ENCODE measurements around the gene MADCAM1. TPM values are rescaled to one million over a fixed set of nuclear protein-coding genes. Genes with fewer than 3 reads are reported as not detected.

The MADCAM1 gene
- total RNA-seq, 1 experiment from 2014 or later, result 0.47 TPM

DNA sequence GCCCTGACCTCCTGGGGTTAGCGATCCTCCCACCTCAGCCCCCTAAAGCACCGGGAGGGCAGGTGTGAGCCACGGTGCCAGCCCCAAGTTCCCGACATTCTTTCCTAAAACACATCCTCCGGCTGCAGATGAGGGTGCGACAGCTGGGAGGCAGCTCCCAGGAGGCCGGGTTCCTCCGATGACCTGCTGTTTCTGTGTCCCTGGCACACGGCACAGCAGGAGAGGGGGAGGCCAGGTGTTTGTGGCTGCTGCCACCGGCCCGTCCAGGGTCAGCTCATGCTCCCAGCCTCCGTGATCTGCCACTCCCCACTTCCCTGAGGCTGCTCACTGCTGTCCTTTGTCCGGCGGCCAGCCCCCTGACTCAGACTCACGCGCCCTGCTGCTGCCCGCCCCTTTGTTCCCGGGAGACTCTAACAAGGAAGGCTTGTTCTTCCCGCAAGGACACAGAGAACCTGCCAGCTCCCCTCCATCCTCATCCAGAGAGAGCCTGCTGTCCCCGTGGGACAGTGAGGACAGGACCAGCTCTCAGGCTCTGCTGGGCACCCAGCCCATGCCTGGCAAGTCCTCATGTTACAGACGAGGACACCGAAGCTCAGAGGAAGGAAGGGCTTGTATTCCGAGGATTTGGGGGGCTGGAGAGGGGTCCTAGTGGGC lies 10.6 kb upstream of the MADCAM1 start:
- H3K36me3 Mint-ChIP-seq (ENCODE audit: insufficient read depth, unreplicated experiment), result peaks cover 1% of the 10 kb centered on the region
- BruUV-seq (replicated peaks), result no TSS peak
- H3K27ac Mint-ChIP-seq (ENCODE audit: low read depth, unreplicated experiment), result peak overlapping the region; percentile 23
- peaks cover 18% of the 10 kb centered on the region for H3K9me3 Mint-ChIP-seq (ENCODE audit: unreplicated experiment)
- H3K4me3 Mint-ChIP-seq (ENCODE audit: unreplicated experiment), result peak overlapping the region; percentile 62
- POLR2A ChIA-PET, result interaction anchor here (0.9 to 1.1 kb wide), 2 partner anchors 23 to 98 kb away, joined by 3 to 5 read pairs; no protein-coding TSS in a partner anchor
- DNase-seq (ENCODE audit: unreplicated experiment), result peak; percentile 19
- H3K27me3 Mint-ChIP-seq (ENCODE audit: insufficient read depth, unreplicated experiment), result no peaks in the 10 kb centered on the region
- intact Hi-C loops (cut with micrococcal nuclease), result no loop called here
- TF ChIP-seq, protein P1, sequence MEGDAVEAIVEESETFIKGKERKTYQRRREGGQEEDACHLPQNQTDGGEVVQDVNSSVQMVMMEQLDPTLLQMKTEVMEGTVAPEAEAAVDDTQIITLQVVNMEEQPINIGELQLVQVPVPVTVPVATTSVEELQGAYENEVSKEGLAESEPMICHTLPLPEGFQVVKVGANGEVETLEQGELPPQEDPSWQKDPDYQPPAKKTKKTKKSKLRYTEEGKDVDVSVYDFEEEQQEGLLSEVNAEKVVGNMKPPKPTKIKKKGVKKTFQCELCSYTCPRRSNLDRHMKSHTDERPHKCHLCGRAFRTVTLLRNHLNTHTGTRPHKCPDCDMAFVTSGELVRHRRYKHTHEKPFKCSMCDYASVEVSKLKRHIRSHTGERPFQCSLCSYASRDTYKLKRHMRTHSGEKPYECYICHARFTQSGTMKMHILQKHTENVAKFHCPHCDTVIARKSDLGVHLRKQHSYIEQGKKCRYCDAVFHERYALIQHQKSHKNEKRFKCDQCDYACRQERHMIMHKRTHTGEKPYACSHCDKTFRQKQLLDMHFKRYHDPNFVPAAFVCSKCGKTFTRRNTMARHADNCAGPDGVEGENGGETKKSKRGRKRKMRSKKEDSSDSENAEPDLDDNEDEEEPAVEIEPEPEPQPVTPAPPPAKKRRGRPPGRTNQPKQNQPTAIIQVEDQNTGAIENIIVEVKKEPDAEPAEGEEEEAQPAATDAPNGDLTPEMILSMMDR (IDR thresholded peaks at IDR 0.05; ENCODE audit: unreplicated experiment), result no peak
- H3K4me1 Mint-ChIP-seq (ENCODE audit: insufficient read depth, unreplicated experiment), result peaks cover 6% of the 10 kb centered on the region
- CTCF ChIA-PET, result interaction anchor here (1.2 kb wide), 1 partner anchor 25 kb away, joined by 3 read pairs; no protein-coding TSS in a partner anchor

DNA sequence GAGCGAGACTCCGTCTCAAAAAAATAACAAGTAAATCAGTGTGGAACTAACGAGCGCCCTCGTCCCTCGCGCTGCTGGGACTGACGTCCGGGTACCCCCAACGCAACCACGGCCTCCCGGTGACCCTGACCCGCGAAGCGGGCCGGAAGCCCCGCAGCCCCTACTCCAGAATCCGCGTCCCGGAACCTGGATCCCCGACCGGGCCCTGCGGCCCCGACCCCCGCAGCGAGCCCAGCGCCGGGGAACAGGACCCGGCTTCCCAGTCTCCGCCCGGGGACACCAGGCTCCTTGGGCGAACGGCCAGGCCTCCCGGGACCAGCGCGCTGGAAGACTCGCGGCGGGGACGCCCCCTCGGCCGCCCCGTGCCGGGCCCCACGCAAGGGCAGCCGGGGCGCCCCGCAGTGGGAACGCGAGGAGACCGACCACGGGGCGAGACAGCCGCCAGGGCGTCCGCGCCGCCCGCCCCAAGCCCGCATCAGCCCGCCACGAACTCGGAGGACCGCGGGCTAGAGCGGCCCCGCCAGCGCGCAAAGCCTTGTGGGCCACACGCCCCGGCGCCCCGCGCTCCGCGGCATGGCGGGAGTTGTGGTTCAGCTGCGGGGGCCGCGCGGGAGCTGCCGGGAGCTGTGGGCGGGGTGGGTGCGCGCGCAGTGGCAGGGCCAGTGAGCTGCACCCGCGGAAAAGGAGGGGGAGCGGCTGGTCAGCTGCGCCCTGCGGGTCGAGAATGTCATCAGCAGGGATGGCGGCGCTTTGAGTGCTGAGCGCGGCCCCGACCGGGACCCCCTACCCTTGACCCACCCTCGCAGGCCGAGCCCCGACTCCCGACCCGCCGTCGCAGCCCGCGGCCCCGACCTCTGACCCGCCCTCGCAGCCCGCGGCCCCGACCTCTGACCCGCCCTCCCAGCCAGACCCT lies 7.5 kb upstream of the MADCAM1 start:
- peak; percentile 93 for DNase-seq (ENCODE audit: unreplicated experiment)
- ChIA-PET POLR2A (interaction anchor here (0.6 to 1.6 kb wide), 8 partner anchors 14 to 145 kb away, joined by 3 to 14 read pairs (median 4); partner anchors contain the start of gene TPGS1), CTCF (interaction anchor here (0.6 to 0.7 kb wide), 2 partner anchors 10 to 92 kb away, joined by 4 to 6 read pairs; no protein-coding TSS in a partner anchor)
- H3K27ac Mint-ChIP-seq (ENCODE audit: low read depth, unreplicated experiment), result peak overlapping the region; percentile 59
- H3K4me1 Mint-ChIP-seq (ENCODE audit: insufficient read depth, unreplicated experiment), result peaks cover 6% of the 10 kb centered on the region
- TSS peak; percentile 78 for BruUV-seq (replicated peaks)
- intact Hi-C loops (cut with micrococcal nuclease), result loop anchor here (2.0 kb wide), 1 partner anchor 18 kb away; the partner anchor contains the start of gene TPGS1
- H3K9me3 Mint-ChIP-seq (ENCODE audit: unreplicated experiment), result peaks cover 5% of the 10 kb centered on the region
- TF ChIP-seq, protein P1 (IDR thresholded peaks at IDR 0.05; ENCODE audit: unreplicated experiment), result no peak
- peak overlapping the region; percentile 72 for H3K4me3 Mint-ChIP-seq (ENCODE audit: unreplicated experiment)
- H3K27me3 Mint-ChIP-seq (ENCODE audit: insufficient read depth, unreplicated experiment), result no peaks in the 10 kb centered on the region
- H3K36me3 Mint-ChIP-seq (ENCODE audit: insufficient read depth, unreplicated experiment), result peaks cover 5% of the 10 kb centered on the region

DNA sequence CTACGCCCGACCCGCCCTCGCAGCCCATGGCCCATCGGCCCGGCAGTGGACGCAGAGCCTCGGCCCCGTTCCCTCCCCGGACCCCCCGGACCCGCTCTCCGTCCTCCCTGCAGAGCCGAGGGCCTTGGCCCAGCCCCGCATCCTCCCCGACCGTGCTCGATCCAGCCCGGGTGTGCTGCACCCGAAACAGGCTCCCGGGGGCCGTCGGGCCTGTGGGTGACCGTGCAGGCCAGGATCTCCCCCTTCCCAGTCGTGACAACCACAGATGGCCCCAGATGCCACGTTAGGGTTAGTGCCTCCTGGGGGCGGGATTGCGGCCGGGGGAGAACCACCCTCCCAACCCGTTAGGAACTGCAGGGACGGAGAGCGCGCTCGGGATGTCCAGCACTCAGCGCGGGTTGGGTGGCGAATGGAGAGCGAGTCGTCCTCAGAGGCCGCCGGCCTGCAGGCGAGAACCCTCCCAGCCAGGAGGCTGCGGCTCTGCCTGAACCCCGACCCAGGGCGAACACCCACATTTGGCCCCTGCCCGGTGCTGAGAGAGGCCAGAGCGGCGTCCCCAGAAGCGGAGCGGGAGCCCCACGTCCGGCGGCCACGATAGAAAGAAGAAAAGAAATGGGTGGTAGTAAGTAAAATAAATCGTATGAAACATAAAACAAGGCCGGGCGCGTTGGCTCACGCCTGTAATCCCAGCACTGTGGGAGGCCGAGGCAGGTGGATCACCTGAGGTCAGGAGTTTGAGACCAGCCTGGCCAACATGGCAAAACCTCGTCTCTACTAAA lies 6.7 kb upstream of the MADCAM1 start:
- CTCF ChIA-PET, result no interaction called here
- no TSS peak for BruUV-seq (replicated peaks)

More for the DNA sequence above, 6.7 kb upstream of the MADCAM1 start:
- H3K9me3 Mint-ChIP-seq (ENCODE audit: unreplicated experiment), result peaks cover 9% of the 10 kb centered on the region
- H3K4me1 Mint-ChIP-seq (ENCODE audit: insufficient read depth, unreplicated experiment), result peaks cover 6% of the 10 kb centered on the region
- POLR2A ChIA-PET, result interaction anchor here (0.6 to 1.6 kb wide), 8 partner anchors 13 to 87 kb away, joined by 3 to 14 read pairs (median 4); partner anchors contain the start of gene TPGS1
- H3K4me3 Mint-ChIP-seq (ENCODE audit: unreplicated experiment), result peak overlapping the region; percentile 72
- peak overlapping the region; percentile 59 for H3K27ac Mint-ChIP-seq (ENCODE audit: low read depth, unreplicated experiment)
- intact Hi-C loops (cut with micrococcal nuclease), result loop anchor here (2.0 kb wide), 1 partner anchor 17 kb away; the partner anchor contains the start of gene TPGS1
- no peaks in the 10 kb centered on the region for H3K27me3 Mint-ChIP-seq (ENCODE audit: insufficient read depth, unreplicated experiment)
- no peak for DNase-seq (ENCODE audit: unreplicated experiment)
- H3K36me3 Mint-ChIP-seq (ENCODE audit: insufficient read depth, unreplicated experiment), result peaks cover 5% of the 10 kb centered on the region
- TF ChIP-seq, protein P1 (IDR thresholded peaks at IDR 0.05; ENCODE audit: unreplicated experiment), result no peak
